Putamen (tissue), 1 donor: Measurements from ENCODE around the gene ROBO2.
A peak's percentile ranks its signal among the peaks of the same experiment; 100 is the strongest.

Source experiments
- DNase-seq: peaks from one replicate; pipeline ENCODE4 v3.0.0-alpha.2; 2016; ENCODE audit warnings: low spot score

The ROBO2 gene

DNA sequence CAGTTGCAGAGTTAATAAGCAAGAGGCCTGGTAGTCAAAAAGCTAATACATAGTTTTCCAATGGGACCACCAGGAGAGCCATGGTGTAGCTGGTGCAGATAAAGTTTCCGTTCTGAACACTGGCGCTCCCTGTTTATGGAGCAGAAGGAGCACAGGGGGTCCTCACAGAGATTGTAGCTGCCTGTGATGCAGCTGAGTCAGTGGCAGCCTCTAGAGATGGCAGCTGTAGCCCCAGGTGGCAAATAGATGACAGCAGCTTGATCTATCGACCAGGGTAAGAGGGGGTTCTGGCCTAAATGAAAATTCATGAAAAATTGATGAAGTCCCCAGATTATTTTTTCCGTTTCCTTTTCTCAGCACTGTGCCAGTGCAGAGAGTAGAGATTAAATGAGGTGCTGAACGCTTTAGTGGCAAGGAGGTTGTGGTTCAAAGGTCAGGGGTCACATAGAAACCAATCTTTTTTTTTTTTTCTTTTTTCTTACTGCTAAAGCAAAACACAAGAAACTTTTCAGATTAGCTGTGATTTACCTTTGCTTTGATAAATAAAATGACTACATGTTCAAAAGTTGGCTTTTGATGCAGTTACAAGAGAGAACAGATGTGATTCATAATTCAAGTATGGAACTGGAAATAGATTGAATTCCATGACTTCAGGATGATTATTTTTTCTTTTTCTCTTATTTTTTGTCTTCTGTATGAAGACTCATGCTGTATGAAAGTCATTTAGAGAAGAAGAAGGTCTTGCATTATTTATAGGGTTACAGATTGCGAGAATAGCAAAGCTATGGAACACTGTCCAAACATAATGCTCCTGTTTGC, 63.3 kb downstream of the ROBO2 start:
- DNase-seq: no peak

- no peak for DNase-seq
Observed at GRCh38 chr3:77122652-77123051, 82.8 kb downstream of the ROBO2 start.

DNA sequence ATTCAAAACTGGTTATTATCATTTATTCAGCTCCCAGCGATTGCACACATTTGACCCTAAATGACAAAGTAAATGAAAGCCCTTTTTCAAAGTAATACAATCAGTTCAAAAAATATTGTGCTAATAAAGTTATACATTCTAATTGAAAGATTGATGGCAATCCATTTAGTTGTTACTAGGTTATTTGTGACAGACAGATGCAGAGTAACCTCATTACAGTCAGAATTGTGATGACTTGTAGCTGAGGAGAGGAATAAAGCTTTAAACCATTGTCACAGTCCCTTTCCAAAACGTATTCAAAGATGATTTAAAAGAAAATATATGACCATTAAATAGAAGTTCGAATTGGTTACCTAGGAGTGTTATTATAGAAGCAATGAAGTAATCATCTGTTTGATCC, 86.1 kb downstream of the ROBO2 start:
- DNase-seq: no peak

GRCh38 chr3:77134769-77135168, 94.9 kb downstream of the ROBO2 start:
- DNase-seq: peak; percentile 23

DNA sequence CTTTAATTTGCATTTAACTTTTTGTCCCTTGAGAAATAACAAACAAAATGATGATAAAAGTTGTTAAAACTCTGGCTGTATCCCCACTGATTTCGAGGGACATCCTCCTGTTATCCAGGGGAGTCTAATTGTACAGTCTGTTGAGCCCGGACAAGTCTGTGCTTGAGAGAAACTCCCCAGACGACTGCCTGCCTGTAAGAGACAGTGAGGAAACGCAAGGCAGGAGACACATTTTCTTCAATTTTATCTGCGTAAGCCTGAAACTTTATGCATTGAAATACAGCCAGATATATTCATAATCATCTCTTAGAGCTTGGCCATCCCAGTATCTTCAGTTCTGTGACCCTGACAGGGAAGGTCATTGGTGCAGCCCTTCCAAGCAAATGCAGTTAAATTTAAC, 97.7 kb downstream of the ROBO2 start:
- no peak for DNase-seq

GRCh38 chr3:77139624-77140023, 99.7 kb downstream of the ROBO2 start:
- DNase-seq: no peak

DNA sequence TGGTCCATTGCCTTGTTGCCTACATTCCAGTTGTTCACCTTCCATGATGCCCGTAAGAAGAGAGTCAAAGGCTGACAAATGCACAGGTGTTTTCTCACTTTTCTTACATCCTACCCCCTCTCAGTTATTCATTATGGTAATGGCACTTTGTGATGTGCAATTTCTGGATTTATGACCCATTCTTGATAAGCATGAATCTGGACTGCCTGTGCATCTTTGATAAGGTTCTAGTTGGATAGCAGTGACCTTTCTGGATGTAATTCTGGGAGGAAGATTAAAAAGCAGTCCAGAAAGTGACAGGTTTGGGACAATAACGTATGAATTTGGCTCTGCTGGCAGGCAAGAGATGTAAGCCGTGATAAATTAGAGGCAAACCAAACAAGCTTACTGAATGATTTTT, 101.5 kb downstream of the ROBO2 start:
- no peak for DNase-seq

- DNase-seq: no peak
Observed at GRCh38 chr3:77142578-77142977, 102.7 kb downstream of the ROBO2 start.

- no peak for DNase-seq
Observed at GRCh38 chr3:77146004-77146403, 106.1 kb downstream of the ROBO2 start.

DNA sequence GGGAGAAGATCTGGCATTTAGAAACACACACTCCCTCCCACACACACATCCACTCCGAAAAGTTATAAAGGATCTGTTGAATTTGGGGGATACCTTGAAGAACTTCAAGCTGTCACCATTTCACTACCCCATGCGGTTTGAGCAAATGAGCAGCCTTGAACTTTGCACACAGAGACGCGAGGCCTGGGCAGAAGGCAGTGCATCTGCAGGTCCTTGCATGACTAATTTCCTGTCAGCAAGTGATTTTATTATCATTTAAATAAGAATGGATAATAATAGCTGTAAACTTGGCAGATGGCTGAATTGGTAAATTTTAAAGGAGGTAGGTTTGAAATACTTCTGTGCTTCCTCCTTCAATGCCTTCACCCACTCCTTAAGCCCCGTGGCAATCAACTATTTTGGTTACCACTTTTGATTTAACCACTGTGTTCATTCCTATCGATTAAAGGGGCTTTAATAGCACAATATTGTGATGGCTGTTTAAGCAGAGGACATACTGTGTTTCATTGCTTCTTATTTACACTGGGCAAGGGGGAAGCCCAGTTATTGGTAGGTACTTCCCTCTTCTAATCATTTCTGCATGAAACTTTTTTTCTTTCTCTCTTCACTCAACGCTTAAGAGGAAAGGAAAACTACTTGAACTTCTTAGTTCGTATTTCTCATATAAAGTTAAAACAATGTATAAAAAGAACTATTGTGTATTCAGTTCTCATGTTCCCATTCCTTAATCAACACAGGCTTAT, 108.1 kb downstream of the ROBO2 start:
- DNase-seq: no peak

DNA sequence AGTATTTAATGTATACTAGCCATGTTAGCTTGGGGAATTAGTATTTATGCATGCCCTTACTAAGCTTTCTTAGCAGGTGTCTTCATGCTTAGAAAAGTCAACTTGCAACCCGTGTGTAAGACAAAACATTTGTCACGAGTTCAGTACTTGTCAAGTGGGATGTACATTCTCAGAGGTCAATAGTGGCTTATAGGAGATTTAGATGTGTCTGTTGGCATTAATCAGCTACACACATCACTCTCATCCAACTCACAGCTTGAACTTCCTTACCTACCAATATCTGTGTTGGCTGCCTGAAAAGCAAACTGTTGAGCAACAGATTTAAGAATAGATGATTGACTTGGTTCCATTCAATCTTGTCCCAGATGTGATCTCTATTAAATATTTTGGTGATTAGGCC, 109.5 kb downstream of the ROBO2 start:
- no peak for DNase-seq

DNA sequence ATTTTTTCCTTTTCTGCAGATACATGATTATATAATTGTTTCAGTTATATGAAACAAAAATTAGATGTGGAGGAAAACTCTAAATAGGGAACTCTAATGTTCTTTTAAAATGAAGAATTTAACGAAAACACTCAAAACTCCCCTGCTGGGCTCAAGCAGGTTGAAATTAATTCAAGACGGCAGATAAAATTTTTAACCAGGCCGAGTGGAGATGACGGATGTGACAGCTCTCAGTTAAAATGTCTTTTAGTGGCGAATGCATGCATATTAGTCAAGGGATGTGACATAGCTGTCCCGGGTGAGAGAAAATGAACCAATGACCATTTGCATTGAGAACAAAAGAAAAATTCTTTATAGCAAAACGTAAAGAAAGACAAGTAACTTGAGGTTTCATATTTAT, 110.1 kb downstream of the ROBO2 start:
- no peak for DNase-seq

DNA sequence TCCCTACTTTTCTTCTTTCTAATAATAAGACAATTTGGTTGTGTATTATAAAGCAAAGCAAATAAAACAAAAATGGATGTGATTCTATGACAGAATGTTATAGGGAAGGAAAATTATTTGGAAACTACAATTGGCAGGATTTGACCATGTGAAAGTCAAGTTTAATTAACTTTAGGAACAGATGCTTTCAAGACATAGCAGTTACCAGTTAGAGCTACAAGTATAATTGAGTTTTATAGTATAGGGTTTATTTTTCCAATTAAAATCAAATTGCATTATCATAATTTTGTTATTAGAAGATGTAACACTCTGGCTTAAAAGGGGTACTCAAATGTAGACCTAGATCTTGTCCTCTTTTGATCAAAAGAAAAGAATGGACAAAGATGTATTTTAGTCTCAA, 110.9 kb downstream of the ROBO2 start:
- DNase-seq: no peak

- DNase-seq: no peak
Observed at GRCh38 chr3:77158730-77159581, 119.1 kb downstream of the ROBO2 start.

GRCh38 chr3:77160931-77161497, 121.1 kb downstream of the ROBO2 start:
- no peak for DNase-seq

DNA sequence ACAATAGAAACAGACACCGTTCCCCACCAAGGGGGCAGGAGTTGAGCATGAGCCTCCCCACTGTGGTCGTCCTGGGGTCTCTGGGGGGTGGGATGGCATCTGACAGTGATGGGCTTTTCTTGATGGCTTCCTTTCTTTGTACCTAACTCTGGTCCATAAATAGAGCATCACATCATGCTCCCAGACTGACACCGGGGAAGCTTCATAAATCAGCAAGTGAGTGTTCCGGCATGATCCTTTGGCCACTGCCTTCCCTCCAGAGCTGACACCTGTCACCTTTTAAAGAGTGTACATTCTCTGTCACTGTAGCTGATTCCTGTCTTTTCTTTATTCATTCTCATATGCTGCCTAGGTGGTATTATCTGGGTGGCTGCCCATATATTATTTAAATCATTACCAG, 129.9 kb downstream of the ROBO2 start:
- no peak for DNase-seq

DNA sequence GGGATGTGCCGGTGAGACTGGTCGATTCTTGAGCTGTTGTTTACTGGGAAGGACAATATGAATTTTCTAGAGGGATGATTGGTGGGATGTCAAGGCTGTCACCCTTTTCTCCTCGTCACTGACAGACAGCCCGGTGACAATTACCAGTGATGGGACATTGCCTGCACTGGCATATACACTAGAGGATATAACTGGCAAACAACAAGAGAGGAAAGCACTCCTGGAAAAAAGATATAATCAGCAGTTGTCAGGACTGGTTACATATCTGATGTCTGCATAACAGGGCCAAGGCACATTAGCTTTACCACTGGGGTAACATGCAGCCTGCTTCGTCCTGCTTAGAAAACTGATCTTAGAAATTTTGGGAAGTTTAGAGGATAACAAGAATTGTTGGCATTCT, 131.1 kb downstream of the ROBO2 start:
- DNase-seq: no peak

- no peak for DNase-seq
Observed at GRCh38 chr3:77179762-77180161, 139.9 kb downstream of the ROBO2 start.

- no peak for DNase-seq
Observed at GRCh38 chr3:77182341-77182740, 142.4 kb downstream of the ROBO2 start.

- DNase-seq: no peak
Observed at GRCh38 chr3:77186319-77186718, 146.4 kb downstream of the ROBO2 start.

- no peak for DNase-seq
Observed at GRCh38 chr3:77186728-77187127, 146.8 kb downstream of the ROBO2 start.

DNA sequence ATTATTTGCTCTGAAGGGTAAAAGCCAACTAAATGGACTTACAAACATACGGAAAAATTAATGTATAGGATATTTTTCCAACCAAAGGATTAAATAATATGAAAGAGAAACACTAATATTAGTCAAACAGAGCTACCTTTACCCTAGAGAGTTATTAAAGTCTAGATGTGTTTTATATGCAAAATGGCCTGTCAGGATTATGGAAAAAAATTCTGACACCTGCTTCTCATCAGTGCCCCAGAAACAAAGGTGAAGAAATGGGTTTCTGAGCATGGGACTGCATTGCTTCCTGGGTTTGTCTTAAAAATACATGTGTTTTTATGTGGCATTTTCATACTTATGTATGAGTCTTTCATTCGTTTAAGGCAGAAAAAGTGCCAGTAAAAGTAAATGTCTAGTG, 148.3 kb downstream of the ROBO2 start:
- no peak for DNase-seq
